AG10803 (cell line): ENCODE measurements around the gene BMF.
A peak's percentile ranks its signal among the peaks of the same experiment; 100 is the strongest.

ENCODE experiments used
- DNase-seq: peaks from one replicate; pipeline ENCODE4 v3.0.0; 2010; ENCODE audit warnings: low read depth
- H3K4me3 ChIP-seq: 2 replicates; pipeline ENCODE4 v1.5.1; 2011; ENCODE audit warnings: mild to moderate bottlenecking, low read length, control low read depth
- TF ChIP-seq, protein P1 (sequence below): conservative IDR thresholded peaks from 2 replicates; pipeline ENCODE4 v1.5.1; 2011; ENCODE audit warnings: mild to moderate bottlenecking, low read length, control low read depth, inconsistent platforms

BMF gene

DNA sequence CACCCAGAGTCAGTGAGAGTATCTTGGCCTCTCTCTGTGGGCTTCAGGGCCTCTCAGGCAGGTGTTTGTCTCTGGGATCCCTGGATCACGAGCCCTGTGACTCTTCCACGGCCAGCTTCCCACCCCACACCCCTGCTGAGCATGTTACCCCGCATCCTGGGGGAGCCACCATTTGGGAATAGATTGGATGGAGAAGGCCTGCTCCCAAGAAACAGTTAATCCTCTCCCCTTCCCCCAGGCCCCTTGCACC, 54.1 kb downstream of the BMF start:
- DNase-seq, result no peak
- TF ChIP-seq, protein P1, sequence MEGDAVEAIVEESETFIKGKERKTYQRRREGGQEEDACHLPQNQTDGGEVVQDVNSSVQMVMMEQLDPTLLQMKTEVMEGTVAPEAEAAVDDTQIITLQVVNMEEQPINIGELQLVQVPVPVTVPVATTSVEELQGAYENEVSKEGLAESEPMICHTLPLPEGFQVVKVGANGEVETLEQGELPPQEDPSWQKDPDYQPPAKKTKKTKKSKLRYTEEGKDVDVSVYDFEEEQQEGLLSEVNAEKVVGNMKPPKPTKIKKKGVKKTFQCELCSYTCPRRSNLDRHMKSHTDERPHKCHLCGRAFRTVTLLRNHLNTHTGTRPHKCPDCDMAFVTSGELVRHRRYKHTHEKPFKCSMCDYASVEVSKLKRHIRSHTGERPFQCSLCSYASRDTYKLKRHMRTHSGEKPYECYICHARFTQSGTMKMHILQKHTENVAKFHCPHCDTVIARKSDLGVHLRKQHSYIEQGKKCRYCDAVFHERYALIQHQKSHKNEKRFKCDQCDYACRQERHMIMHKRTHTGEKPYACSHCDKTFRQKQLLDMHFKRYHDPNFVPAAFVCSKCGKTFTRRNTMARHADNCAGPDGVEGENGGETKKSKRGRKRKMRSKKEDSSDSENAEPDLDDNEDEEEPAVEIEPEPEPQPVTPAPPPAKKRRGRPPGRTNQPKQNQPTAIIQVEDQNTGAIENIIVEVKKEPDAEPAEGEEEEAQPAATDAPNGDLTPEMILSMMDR, result no peak
- no peak overlapping the region for H3K4me3 ChIP-seq

DNA sequence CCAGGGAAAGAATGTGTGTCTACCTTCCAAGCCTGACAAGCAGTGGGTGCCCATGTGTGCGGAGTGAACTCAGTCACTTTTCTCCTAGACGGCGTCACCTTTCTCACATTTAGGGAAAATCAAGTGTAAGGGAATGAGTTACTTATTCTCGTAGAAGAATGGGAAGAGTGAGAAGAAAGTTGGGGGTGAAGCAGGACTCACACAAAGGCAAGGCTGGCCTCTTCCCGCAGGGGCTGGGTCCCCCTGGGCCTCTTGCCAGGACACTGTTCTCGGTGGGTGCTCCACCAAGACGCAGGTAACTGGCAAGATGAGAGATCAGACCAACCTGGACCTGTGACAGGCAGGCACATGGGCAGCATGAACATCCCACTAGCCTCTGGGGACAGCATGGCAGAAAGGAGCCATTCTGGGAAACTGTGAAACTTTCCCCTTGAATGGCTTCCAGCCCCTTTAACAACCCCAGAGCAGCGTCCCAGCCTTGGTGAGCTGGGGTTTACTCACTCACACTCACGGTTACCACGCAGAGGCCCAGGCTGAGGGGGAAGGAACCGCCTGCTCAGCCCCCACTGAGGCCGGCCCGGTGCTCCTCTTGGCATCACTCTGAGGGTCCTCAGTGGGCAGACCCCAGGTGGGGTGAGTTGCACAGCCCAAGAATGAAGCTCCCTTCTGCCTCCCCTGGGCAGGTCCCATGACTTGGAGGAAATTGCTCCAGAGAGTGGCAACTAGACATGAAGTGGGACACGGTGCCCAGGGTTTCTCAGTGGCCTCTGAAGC, 54.7 kb downstream of the BMF start:
- no peak for DNase-seq
- TF ChIP-seq, protein P1, result no peak
- H3K4me3 ChIP-seq, result no peak overlapping the region

DNA sequence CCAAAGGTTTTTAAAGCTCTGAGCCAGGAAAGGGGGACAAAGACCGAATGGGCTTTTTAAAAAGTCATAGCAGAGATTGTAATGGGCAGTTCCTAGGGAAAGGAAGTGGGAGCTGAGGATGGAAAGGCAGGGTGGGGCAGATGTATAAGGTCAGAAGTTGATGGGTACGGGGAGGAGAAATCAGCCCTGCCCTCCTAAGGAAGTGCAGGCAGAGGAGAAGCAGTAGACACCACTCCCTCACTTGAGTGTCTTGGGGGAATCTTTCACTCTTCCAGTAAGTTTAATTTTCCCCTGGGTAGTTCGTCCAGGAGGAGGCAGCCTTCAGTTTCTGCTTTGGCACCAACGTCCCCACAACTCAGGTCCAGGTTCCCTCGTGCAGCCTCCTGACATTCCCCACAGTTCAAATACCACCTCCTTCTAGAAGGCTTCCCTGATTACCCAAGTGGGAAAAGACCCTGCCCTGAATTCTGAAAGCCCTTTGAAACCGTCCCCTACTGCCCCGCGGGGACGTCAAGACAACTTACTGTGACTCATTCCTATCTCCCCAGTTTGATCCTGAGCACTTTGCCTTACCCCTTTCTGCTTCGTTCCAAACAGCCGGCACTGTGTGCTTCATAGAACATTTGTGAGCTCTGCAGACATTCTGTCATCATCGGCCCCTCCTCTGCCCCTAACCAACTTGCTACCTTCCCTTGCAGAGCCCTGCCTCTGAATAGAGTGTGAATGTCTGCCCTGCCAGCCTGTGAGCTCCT, 55.4 kb downstream of the BMF start:
- DNase-seq, result no peak
- no peak overlapping the region for H3K4me3 ChIP-seq
- TF ChIP-seq, protein P1, result no peak; the same call in 1 of the 2 replicates

DNA sequence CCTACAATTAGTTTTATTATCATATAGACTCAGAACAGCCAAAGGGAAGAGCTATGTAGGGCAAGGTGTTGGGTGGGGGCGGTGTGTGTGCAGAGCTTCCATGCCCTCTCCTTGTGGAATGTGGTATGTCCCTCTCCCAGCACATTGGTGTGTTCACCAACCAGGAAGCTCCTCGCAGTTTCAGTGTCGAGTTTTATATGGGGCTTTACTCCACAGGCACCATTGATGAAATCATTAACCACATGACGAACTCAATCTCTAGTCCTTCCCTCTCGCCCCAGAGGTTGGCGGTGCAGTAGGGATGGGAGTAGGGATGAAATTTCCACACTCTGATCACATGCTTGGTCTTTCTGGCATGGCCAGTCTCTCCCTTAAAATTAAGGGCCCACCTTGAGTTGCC, 56.1 kb downstream of the BMF start:
- no peak overlapping the region for H3K4me3 ChIP-seq
- TF ChIP-seq, protein P1, result no peak
- DNase-seq, result no peak

DNA sequence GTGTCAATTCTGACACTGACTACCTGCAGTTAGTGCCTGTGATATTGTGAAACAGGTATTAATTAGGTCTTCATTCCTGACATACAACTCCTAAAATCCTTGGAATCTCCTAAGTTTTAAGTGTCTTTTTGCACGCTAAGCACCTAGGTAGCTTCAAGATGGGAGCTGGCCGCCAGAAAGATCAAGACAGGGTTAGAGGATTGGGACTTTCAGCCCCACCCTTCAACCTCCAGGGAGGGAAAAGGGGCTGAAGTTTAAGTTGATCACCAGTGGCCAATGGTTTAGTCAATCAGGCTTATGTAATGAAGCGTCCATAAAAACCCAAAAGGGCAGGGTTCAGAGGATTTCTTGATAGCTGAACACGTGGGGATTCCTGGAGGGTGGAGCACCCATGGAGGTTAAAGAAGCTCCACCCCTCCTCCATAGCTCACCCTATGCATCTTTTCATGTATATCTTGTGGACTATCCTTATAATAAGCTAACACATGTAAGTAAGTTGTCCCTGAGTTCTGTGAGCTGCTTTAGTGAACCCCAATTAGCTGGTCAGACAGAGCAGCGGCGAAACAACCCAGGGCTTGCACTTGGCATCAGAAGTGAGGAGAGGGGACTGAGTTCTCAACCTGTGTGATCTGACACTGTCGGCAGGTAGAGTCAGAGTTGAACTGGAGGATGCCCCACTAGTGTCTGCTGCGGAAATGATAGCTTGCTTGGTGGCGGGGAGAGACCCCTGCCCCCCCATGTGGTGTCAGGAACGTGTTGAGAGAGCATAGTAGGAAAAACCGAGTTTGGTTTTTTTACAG, 56.9 kb downstream of the BMF start:
- DNase-seq, result no peak
- no peak overlapping the region for H3K4me3 ChIP-seq
- TF ChIP-seq, protein P1, result no peak

DNA sequence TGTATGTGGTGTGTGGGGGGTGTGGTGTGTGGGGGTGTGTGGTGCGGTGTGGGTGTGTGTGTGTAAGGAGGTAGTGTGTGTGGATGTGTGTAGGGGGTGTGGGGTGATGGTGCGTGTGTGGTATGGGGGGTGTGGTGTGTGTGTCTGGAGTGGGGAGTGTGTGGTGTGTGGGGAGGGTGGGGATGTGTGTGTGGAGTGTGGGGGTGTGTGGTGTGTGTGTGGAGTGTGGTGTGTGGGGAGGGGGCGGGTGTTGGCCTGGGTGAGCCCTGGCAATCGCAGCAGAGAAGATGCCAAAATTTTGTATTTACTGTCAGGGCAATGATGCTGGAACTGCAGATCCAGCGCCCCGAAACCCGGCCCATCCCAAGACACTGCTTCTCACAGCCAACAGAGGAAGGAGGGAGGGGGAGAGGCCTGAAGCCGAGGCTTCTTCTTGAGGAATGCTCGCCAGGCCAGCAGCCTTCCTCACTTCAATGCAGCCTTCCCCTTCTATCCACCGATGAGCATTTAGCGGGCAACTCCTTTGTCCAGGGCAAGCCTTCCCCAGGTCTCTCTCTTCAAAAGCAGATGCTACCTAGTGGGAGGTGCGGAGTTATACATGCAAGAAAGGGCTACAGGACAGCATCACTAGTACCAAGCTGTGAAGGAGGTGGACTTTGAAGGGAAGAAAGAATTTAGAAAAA, 57.8 kb downstream of the BMF start:
- TF ChIP-seq, protein P1, result no peak
- no peak overlapping the region for H3K4me3 ChIP-seq
- DNase-seq, result peak; percentile 47
